Lower leg skin (tissue), 3 donors: Measurements from ENCODE around the gene SLX4IP.

Experiments
- CTCF ChIP-seq, 3 donors: fragments of 450-650 bp; IDR thresholded peaks; one replicate each; pipeline ENCODE4 v1.5.1; 2016; ENCODE audit warnings: antibody characterized with exemption in 3 of 3, mild to moderate bottlenecking in 3 of 3, moderate library complexity in 2 of 3
- POLR2A ChIP-seq, 2 donors: fragments of 450-650 bp; IDR thresholded peaks; one replicate each; pipeline ENCODE4 v1.6.1; 2016 to 2017; ENCODE audit warnings: antibody characterized with exemption in 2 of 2, mild to moderate bottlenecking in 1 of 2, moderate library complexity in 1 of 2

DNA sequence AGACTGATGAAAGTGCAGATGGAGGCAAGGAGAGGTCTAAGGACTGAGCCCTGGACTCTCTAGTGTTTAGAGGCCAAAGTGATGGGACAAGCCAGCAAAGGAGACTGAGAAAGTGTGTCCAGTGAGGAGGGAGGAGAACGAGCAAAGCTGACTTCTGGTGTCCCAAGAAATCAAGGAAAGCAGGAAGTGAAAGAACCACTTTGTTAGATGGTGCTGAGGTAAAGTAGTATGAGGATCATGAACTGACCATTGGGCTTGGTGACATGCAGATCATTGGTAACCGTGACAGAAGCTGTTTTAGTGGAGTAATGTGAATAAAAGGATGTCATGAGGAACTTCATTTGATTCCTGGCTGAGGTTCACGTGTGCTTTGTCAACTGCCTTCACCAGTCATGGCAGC lies 108.4 kb downstream of the SLX4IP start:
- TF ChIP-seq POLR2A (IDR thresholded peaks at IDR 0.05) (no peak), CTCF (IDR thresholded peaks at IDR 0.05) (no peak)
